ENCODE results near the gene PLK5. TPM values are rescaled to one million over a fixed set of nuclear protein-coding genes. Genes with fewer than 3 reads are reported as not detected.
"Not testable (repeated sequence)": the region's sequence is repeated elsewhere in the genome, so short reads cannot be mapped to it uniquely, and the experiment has no call there.

PLK5 gene
- polyA plus RNA-seq (2013, experiment 1 of 2; ENCODE audit: insufficient read length) = not detected
- 0.08 TPM for polyA plus RNA-seq (2013, experiment 2 of 2; ENCODE audit: insufficient read length)

GRCh38 chr19:1523412-1524286 is at the start of gene PLK5:
Gene PLK5 (plus strand): TSS chr19:1524077. CDS start chr19:1526997, 2,920 bp downstream.
- no peak for DNase-seq

GRCh38 chr19:1474765-1475351 is 49.0 kb upstream of the PLK5 start:
- DNase-seq = no peak

GRCh38 chr19:1475751-1476437 is 48.0 kb upstream of the PLK5 start:
- no peak for DNase-seq

- not testable (repeated sequence) for DNase-seq
Observed at GRCh38 chr19:1477056-1477455, 46.8 kb upstream of the PLK5 start.

- peak; percentile 94 for DNase-seq
Observed at GRCh38 chr19:1478934-1479707, 44.8 kb upstream of the PLK5 start, which contains the start of gene C19orf25. Gene C19orf25 (minus strand): TSS chr19:1479215. CDS start chr19:1478903, 312 bp downstream.

- no peak for DNase-seq
Observed at GRCh38 chr19:1481224-1481892, 42.5 kb upstream of the PLK5 start.

GRCh38 chr19:1481893-1482360 is 42.0 kb upstream of the PLK5 start:
- DNase-seq = no peak

GRCh38 chr19:1482361-1483130 is 41.3 kb upstream of the PLK5 start:
- DNase-seq = no peak

- DNase-seq = no peak
Observed at GRCh38 chr19:1483131-1483978, 40.5 kb upstream of the PLK5 start.

- no peak for DNase-seq
Observed at GRCh38 chr19:1483979-1484428, 39.9 kb upstream of the PLK5 start.

GRCh38 chr19:1486720-1487575 is 36.9 kb upstream of the PLK5 start:
- DNase-seq = no peak

GRCh38 chr19:1487576-1488281 is 36.1 kb upstream of the PLK5 start:
- DNase-seq = no peak

- no peak for DNase-seq
Observed at GRCh38 chr19:1488282-1488601, 35.6 kb upstream of the PLK5 start.

GRCh38 chr19:1489463-1490310 is 34.2 kb upstream of the PLK5 start:
- no peak for DNase-seq

GRCh38 chr19:1490311-1491113 is 33.4 kb upstream of the PLK5 start, which contains the start of gene PCSK4:
Gene PCSK4 (minus strand): TSS chr19:1490350. CDS start chr19:1490346, 4 bp downstream.
- peak; percentile 98 for DNase-seq

Data from fibroblast of skin of back (primary cell).